Chondrocyte (in vitro differentiated cells): ENCODE data around the gene BIN1. TPM values are rescaled to one million over a fixed set of nuclear protein-coding genes. Genes with fewer than 3 reads are reported as not detected.
A peak's percentile ranks its signal among the peaks of the same experiment; 100 is the strongest.

Experiments used
- DNase-seq: peaks from one replicate; pipeline ENCODE4 v3.0.0; 2021; ENCODE audit warnings: mixed read lengths, low spot score
- H3K27ac Mint-ChIP-seq: one replicate; pipeline ENCODE4 v1.8.0; 2021; ENCODE audit warnings: mild to moderate bottlenecking, moderate library complexity, mixed read lengths; ENCODE audit not compliant: unreplicated experiment
- H3K27me3 Mint-ChIP-seq: 2 replicates; pipeline ENCODE4 v1.8.0; 2021; ENCODE audit warnings: low read depth, mixed read lengths
- H3K36me3 Mint-ChIP-seq: 2 replicates; pipeline ENCODE4 v1.8.0; 2021; ENCODE audit warnings: low read depth, mixed read lengths
- H3K4me1 Mint-ChIP-seq: 2 replicates; pipeline ENCODE4 v1.8.0; 2021; ENCODE audit warnings: low read depth, mild to moderate bottlenecking, mixed read lengths
- H3K4me3 Mint-ChIP-seq: one replicate; pipeline ENCODE4 v1.8.0; 2021; ENCODE audit warnings: mild to moderate bottlenecking, moderate library complexity, mixed read lengths; ENCODE audit not compliant: unreplicated experiment
- H3K9me3 Mint-ChIP-seq: 2 replicates; pipeline ENCODE4 v1.8.0; 2021; ENCODE audit warnings: low read depth, mixed read lengths
- total RNA-seq: library from RNA; stranded (reverse); gene quantifications from 3 replicates; pipeline ENCODE4 v1.2.1, GENCODE V29; 2021
- TF ChIP-seq, protein P1 (sequence below): fragments of 200-600 bp; sonication (generic); IDR thresholded peaks from 2 replicates; pipeline ENCODE4 v1.5.0; 2021; ENCODE audit warnings: antibody characterized with exemption, mild to moderate bottlenecking, moderate library complexity

Gene BIN1
- total RNA-seq, 1 donor from 2014 or later: 64.0 TPM

DNA sequence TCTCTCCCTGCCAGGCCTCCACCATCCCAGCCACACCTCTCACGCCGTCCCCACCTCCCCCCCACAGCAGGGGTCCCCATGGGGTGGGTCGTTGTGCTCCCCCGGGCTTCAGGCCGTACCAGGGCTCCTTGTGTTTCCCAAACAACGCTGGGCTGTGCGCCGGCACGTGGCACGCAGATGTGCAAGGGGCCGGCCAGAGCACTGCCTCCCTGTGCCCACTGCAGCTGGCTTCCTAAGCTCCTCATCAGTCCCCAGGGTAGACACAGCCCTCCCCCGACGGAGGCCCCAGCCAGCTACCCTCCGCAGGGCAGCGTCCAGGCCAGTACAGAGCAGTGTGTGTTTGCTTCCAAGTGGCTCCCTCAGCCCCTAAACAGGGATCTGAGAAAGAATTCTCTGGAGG is 34.0 kb downstream of the BIN1 start:
- TF ChIP-seq, protein P1, sequence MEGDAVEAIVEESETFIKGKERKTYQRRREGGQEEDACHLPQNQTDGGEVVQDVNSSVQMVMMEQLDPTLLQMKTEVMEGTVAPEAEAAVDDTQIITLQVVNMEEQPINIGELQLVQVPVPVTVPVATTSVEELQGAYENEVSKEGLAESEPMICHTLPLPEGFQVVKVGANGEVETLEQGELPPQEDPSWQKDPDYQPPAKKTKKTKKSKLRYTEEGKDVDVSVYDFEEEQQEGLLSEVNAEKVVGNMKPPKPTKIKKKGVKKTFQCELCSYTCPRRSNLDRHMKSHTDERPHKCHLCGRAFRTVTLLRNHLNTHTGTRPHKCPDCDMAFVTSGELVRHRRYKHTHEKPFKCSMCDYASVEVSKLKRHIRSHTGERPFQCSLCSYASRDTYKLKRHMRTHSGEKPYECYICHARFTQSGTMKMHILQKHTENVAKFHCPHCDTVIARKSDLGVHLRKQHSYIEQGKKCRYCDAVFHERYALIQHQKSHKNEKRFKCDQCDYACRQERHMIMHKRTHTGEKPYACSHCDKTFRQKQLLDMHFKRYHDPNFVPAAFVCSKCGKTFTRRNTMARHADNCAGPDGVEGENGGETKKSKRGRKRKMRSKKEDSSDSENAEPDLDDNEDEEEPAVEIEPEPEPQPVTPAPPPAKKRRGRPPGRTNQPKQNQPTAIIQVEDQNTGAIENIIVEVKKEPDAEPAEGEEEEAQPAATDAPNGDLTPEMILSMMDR: no peak
- Mint-ChIP-seq H3K36me3 (peaks cover 7% of the 10 kb centered on the region), H3K4me1 (peaks cover 35% of the 10 kb centered on the region), H3K27me3 (no peaks in the 10 kb centered on the region), H3K27ac (no peak overlapping the region), H3K4me3 (no peak overlapping the region), H3K9me3 (no peaks in the 10 kb centered on the region)
- no peak for DNase-seq

DNA sequence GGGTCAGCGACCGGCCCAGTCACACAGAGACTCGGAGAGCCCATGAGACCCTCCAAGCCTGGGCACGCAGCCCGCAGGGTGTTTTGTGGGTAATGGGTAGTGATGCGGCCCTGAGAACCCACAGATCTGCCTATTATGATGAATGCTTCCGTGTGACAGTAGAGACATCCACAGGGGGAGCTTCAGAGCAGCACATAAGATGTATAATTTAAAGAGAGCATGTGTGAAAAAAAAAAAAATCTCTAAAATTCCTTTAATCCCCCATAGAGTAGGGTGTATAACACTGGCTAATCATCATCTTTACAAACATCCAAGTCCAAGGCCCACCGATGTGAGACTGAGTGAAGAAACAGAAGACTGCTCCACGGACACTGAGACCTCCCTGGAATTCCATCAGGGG is 34.6 kb downstream of the BIN1 start:
- DNase-seq: no peak
- no peak overlapping the region for H3K27ac Mint-ChIP-seq
- TF ChIP-seq, protein P1: peak; percentile 67
- H3K9me3 Mint-ChIP-seq: no peaks in the 10 kb centered on the region
- H3K4me1 Mint-ChIP-seq: peaks cover 35% of the 10 kb centered on the region
- no peak overlapping the region for H3K4me3 Mint-ChIP-seq
- peaks cover 7% of the 10 kb centered on the region for H3K36me3 Mint-ChIP-seq
- H3K27me3 Mint-ChIP-seq: no peaks in the 10 kb centered on the region

DNA sequence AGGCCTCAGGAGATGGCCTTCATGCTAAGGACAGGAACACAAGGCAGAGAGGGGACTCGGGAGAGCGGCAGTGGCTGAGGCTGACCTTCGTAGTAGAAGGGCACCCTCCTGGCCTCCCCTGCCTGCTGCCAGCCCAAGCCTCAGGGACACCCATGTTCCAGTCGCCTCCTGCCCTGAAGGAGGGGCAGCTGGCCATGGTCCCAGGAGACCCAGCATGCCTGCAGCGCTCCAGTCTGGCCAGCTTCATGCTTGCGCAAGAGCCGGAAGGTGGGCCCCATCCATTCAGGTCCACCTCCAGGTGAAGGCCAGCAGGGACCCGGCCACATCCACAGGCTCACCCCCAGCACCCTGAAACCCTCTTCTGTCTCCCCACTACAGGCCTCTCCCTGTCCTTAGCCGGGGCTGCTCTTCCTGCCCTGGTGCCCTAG is 35.0 kb downstream of the BIN1 start:
- DNase-seq: no peak
- no peaks in the 10 kb centered on the region for H3K27me3 Mint-ChIP-seq
- H3K36me3 Mint-ChIP-seq: peaks cover 7% of the 10 kb centered on the region
- TF ChIP-seq, protein P1: no peak
- peaks cover 31% of the 10 kb centered on the region for H3K4me1 Mint-ChIP-seq
- H3K9me3 Mint-ChIP-seq: no peaks in the 10 kb centered on the region
- no peak overlapping the region for H3K4me3 Mint-ChIP-seq
- no peak overlapping the region for H3K27ac Mint-ChIP-seq

DNA sequence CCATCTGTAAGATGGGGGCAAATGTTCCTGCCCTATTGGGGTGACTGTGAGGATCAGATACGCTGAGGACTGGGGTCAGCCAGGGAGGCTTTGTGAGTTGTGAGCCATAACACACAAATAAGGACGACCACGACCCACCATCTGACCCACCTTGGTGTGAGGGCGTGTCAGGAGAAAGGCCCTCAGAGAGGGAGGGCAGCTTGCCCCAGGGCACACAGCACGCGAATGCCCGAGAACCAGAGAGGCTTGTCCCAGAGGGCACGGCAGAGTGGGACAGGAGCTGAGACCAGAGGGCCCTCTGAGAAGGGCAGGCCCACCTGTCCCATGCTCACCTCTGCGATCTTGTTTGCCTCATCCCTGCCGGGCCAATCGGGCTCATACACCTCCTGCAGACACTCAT is 36.7 kb downstream of the BIN1 start:
- peaks cover 6% of the 10 kb centered on the region for H3K36me3 Mint-ChIP-seq
- no peak overlapping the region for H3K27ac Mint-ChIP-seq
- TF ChIP-seq, protein P1: no peak
- H3K9me3 Mint-ChIP-seq: no peaks in the 10 kb centered on the region
- no peak overlapping the region for H3K4me3 Mint-ChIP-seq
- DNase-seq: no peak
- peaks cover 41% of the 10 kb centered on the region for H3K4me1 Mint-ChIP-seq
- H3K27me3 Mint-ChIP-seq: no peaks in the 10 kb centered on the region

DNA sequence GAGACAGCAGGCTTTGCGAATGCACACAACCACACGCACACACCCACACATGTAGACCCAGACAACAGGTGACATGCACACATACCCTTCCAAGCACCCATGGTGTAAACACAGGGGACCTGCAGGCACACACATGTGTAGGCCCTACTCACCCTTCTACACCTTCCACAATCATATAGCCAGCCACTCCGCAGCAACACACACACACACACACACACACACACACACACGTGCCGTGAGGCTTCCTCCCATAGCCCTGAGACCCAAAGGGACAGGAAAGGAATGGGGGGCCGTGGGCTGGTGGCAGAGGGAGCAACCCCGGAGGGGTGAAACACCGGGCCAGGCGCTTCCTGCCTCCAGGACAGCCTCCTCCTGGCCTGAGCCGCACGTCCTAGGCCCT is 37.4 kb downstream of the BIN1 start:
- H3K4me1 Mint-ChIP-seq: peaks cover 43% of the 10 kb centered on the region
- no peaks in the 10 kb centered on the region for H3K9me3 Mint-ChIP-seq
- TF ChIP-seq, protein P1: no peak
- no peak for DNase-seq
- H3K36me3 Mint-ChIP-seq: peaks cover 6% of the 10 kb centered on the region
- no peak overlapping the region for H3K27ac Mint-ChIP-seq
- H3K27me3 Mint-ChIP-seq: no peaks in the 10 kb centered on the region
- H3K4me3 Mint-ChIP-seq: no peak overlapping the region
